HepG2 (cell line): ENCODE results near the gene IP6K3. TPM values are rescaled to one million over a fixed set of nuclear protein-coding genes. Genes with fewer than 3 reads are reported as not detected.

Experiments
- GATA4 ChIP-seq: sonication (generic); IDR thresholded peaks from 2 replicates; pipeline ENCODE4 v1.6.1; 2016; ENCODE audit warnings: antibody characterized with exemption, low read depth, borderline replicate concordance
- GLMP ChIP-seq: sonication (generic); formaldehyde crosslinking; IDR thresholded peaks from 2 replicates; pipeline ENCODE4 v1.9.0; 2021; ENCODE audit warnings: missing genetic modification reagents, mild to moderate bottlenecking, borderline replicate concordance
- HNF4G ChIP-seq, 2 experiments: sonication (generic) in 1 of 2; formaldehyde crosslinking in 1 of 2; IDR thresholded peaks; 2 replicates each; pipeline versions ENCODE4 v1.4.0 to v1.6.1; 2011 to 2020; ENCODE audit warnings: borderline replicate concordance in 2 of 2, low read depth in 2 of 2, mild to moderate bottlenecking in 2 of 2, low read length in 1 of 2, missing genetic modification reagents in 1 of 2, moderate library complexity in 1 of 2
- IRF9 ChIP-seq: sonication (generic); formaldehyde crosslinking; IDR thresholded peaks from 2 replicates; pipeline ENCODE4 v1.8.0; 2022; ENCODE audit warnings: missing genetic modification reagents, mild to moderate bottlenecking, borderline replicate concordance
- PATZ1 ChIP-seq: sonication (generic); formaldehyde crosslinking; IDR thresholded peaks from 2 replicates; pipeline ENCODE4 v1.4.0; 2020; ENCODE audit warnings: missing genetic modification reagents
- PAXIP1 ChIP-seq: sonication (generic); formaldehyde crosslinking; conservative IDR thresholded peaks from 2 replicates; pipeline ENCODE4 v1.4.0; 2020; ENCODE audit warnings: mild to moderate bottlenecking, missing genetic modification reagents, moderate library complexity
- SMC3 ChIP-seq: IDR thresholded peaks from 2 replicates; pipeline ENCODE4 v1.6.1; 2011; ENCODE audit warnings: low read length, improper control_type of control experiment
- TFDP2 ChIP-seq: sonication (generic); formaldehyde crosslinking; IDR thresholded peaks from 2 replicates; pipeline ENCODE4 v1.4.0; 2020; ENCODE audit warnings: missing genetic modification reagents
- ZNF670 ChIP-seq: sonication (generic); formaldehyde crosslinking; IDR thresholded peaks from 2 replicates; pipeline ENCODE4 v1.8.0; 2022; ENCODE audit warnings: mild to moderate bottlenecking, missing genetic modification reagents, borderline replicate concordance
- polyA plus RNA-seq, 8 experiments: library from polyadenylated mRNA; depleted of rRNA in 3 of 8; stranded (reverse) in 7 of 8; unstranded in 1 of 8; fragments of >200 nt; fragmentation: Illumina TruSeq in 4 of 8; extraction: Trizol in 4 of 8; gene quantifications; 2 replicates each; pipeline versions ENCODE4 v1.2.1 to v1.2.3, GENCODE V29; 2011 to 2016; ENCODE audit warnings: low read depth in 4 of 8, missing spikeins in 1 of 8, mixed read lengths in 1 of 8; ENCODE audit not compliant: insufficient read depth in 1 of 8
- total RNA-seq, 5 experiments: library from RNA; depleted of rRNA; stranded (reverse); fragments of >200 nt; fragmentation: Illumina TruSeq; extraction: Trizol; gene quantifications; 2 replicates each; pipeline ENCODE4 v1.2.3, GENCODE V29; 2016; ENCODE audit warnings: low read depth in 1 of 5

IP6K3 gene
- total and polyA plus RNA-seq, 2 of the 13 experiments (the other 11 are each of a cell fraction or from before 2014, with no cell fraction given), result 0.11 to 0.18 TPM

GRCh38 chr6:33761922-33762629, 15.4 kb upstream of the IP6K3 start (continued):
- TF ChIP-seq TFDP2 (CRISPR knock-in tag), result no peak
- peak; percentile 92 for TF ChIP-seq PAXIP1
- no peak for TF ChIP-seq GATA4
- TF ChIP-seq GLMP (CRISPR knock-in tag), result no peak; the same call in 1 of the 2 replicates
- no peak for TF ChIP-seq ZNF670
- TF ChIP-seq SMC3, result peak; percentile 93
- TF ChIP-seq IRF9 (CRISPR knock-in tag), result no peak
- peak; percentile 87 for TF ChIP-seq PATZ1
- TF ChIP-seq HNF4G (IDR thresholded peaks at IDR 0.05; ENCODE audit: borderline replicate concordance, low read depth, low read length), result peak; percentile 75; the same call in 1 of the 2 replicates
- TF ChIP-seq HNF4G (CRISPR knock-in tag; IDR thresholded peaks at IDR 0.05; ENCODE audit: borderline replicate concordance, low read depth), result peak; percentile 87
- TF ChIP-seq, all 625 proteins: peak for 290
